Panc1 (cell line): ENCODE data around the gene TRIM8.

Experiments used
- POLR2AphosphoS5 ChIP-seq: IDR thresholded peaks from 2 replicates; pipeline ENCODE4 v1.6.1; 2012; ENCODE audit warnings: mild to moderate bottlenecking, low read depth, low read length, moderate library complexity
- SIN3A ChIP-seq: IDR thresholded peaks from 2 replicates; pipeline ENCODE4 v1.6.1; 2012; ENCODE audit warnings: low read depth, mild to moderate bottlenecking, low read length, moderate library complexity, borderline replicate concordance; ENCODE audit not compliant: insufficient read depth
- TCF7L2 ChIP-seq: IDR thresholded peaks from 2 replicates; pipeline ENCODE4 v1.6.1; 2011; ENCODE audit warnings: mild to moderate bottlenecking, low read depth, low read length, inconsistent platforms
- TF ChIP-seq, protein P1 (sequence below): fragments of 450-650 bp; IDR thresholded peaks from 2 replicates; pipeline ENCODE4 v1.5.1; 2017; ENCODE audit warnings: mild to moderate bottlenecking
- TF ChIP-seq, protein P2 (sequence below), 2 experiments: IDR thresholded peaks; 2 replicates each; pipeline ENCODE4 v1.6.1; 2011 to 2012; ENCODE audit warnings: low read depth in 2 of 2, control low read depth in 1 of 2, low read length in 1 of 2, mild to moderate bottlenecking in 1 of 2, moderate library complexity in 1 of 2; ENCODE audit not compliant: insufficient read depth in 1 of 2

DNA sequence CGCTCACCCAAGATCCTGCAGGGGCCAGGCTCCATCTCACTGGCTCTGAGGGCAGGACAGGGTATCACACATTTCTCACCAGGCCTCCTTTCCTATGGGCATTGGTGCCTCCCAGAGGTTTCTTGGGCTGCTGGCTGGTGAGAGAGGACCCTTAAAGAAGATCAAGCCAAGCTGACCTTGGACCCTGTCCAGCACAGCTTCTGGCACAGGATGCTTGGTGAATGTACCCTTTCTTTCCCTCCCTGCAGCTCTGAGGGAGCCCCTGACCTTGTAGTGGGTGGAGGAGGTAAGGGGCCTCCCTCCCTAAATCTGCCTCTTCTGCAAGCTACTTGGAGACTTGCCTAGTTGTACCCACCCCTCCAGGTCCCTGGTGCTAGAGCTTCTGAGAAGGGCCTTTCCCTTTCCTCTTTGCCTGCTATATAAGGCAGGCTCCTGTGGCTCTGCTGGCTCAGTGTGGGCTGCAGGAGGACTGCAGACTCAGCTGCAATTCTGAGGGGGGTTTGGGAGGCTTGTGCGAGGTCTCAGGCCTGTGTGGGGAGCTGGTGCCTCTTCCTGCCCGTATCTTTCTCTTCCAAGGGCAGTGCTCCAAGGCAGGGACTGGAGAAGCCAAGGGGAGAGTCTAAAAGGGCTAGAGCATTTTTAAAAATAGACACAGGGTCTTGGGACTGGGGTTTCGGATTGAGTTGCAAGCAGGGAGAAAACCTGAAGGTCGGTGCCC, 11.7 kb upstream of the TRIM8 start:
- TF ChIP-seq, protein P1, sequence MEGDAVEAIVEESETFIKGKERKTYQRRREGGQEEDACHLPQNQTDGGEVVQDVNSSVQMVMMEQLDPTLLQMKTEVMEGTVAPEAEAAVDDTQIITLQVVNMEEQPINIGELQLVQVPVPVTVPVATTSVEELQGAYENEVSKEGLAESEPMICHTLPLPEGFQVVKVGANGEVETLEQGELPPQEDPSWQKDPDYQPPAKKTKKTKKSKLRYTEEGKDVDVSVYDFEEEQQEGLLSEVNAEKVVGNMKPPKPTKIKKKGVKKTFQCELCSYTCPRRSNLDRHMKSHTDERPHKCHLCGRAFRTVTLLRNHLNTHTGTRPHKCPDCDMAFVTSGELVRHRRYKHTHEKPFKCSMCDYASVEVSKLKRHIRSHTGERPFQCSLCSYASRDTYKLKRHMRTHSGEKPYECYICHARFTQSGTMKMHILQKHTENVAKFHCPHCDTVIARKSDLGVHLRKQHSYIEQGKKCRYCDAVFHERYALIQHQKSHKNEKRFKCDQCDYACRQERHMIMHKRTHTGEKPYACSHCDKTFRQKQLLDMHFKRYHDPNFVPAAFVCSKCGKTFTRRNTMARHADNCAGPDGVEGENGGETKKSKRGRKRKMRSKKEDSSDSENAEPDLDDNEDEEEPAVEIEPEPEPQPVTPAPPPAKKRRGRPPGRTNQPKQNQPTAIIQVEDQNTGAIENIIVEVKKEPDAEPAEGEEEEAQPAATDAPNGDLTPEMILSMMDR = no peak
- no peak for TF ChIP-seq POLR2AphosphoS5
- TF ChIP-seq, protein P2, sequence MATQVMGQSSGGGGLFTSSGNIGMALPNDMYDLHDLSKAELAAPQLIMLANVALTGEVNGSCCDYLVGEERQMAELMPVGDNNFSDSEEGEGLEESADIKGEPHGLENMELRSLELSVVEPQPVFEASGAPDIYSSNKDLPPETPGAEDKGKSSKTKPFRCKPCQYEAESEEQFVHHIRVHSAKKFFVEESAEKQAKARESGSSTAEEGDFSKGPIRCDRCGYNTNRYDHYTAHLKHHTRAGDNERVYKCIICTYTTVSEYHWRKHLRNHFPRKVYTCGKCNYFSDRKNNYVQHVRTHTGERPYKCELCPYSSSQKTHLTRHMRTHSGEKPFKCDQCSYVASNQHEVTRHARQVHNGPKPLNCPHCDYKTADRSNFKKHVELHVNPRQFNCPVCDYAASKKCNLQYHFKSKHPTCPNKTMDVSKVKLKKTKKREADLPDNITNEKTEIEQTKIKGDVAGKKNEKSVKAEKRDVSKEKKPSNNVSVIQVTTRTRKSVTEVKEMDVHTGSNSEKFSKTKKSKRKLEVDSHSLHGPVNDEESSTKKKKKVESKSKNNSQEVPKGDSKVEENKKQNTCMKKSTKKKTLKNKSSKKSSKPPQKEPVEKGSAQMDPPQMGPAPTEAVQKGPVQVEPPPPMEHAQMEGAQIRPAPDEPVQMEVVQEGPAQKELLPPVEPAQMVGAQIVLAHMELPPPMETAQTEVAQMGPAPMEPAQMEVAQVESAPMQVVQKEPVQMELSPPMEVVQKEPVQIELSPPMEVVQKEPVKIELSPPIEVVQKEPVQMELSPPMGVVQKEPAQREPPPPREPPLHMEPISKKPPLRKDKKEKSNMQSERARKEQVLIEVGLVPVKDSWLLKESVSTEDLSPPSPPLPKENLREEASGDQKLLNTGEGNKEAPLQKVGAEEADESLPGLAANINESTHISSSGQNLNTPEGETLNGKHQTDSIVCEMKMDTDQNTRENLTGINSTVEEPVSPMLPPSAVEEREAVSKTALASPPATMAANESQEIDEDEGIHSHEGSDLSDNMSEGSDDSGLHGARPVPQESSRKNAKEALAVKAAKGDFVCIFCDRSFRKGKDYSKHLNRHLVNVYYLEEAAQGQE (IDR thresholded peaks at IDR 0.05; ENCODE audit: insufficient read depth in 1 of 2, low read depth in 2 of 2, low read length in 1 of 2) = no peak
- TF ChIP-seq TCF7L2 = no peak
- no peak for TF ChIP-seq SIN3A
